GM21576 (cell line): ENCODE measurements around the gene AKR1D1.
"Not testable (repeated sequence)": the region's sequence is repeated elsewhere in the genome, so short reads cannot be mapped to it uniquely, and the experiment has no call there.

ENCODE experiments used
- ATAC-seq: cut with Tn5 transposase; IDR thresholded peaks from one replicate; pipeline ENCODE4 v1.9.1; 2021; ENCODE audit warnings: mild to moderate bottlenecking, moderate library complexity; ENCODE audit not compliant: unreplicated experiment

Gene AKR1D1

DNA sequence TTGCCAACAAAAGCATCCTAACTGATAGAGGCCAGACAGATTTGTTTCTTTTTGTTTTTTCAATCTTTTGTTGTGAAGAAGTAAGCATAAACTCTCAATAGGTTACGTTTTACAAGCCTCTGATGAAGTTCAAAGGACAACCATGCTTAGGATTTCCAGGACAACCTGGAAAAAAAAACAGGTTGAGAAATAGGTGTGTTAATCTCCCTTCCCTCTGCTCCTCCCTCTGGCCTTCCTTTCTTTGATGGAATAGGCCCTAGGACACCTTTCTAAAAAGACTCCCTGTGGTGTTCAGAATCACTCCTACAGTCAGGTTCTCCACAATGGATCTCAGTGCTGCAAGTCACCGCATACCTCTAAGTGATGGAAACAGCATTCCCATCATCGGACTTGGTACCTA, at the start of gene AKR1D1:
Gene AKR1D1 (plus strand): TSS at position 264 of the 400 bp plus-strand sequence. CDS start 60 bp downstream, at position 324.
- ATAC-seq = no peak

GRCh38 chr7:138027100-138027499, 49.2 kb upstream of the AKR1D1 start:
- ATAC-seq = no peak

DNA sequence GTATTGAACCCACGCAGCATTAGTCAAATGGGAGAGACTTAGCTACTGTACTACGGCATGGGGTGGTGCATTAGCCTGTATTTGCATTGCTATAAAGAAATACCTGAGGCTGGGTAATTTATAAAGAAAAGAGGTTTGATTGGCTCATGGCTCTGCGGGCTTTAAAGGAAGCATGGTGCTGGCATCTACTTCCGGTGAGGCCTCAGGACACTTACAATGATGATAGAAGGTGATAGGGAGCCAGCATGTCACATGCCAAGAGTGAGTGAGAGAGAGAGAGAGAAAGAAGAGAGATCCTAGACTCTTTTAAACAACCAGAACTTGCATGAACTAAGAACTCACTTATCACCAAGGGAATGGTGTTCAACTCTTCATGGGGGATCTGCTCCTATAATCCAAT, 47.1 kb upstream of the AKR1D1 start:
- ATAC-seq = no peak

GRCh38 chr7:138029941-138030340, 46.3 kb upstream of the AKR1D1 start:
- no peak for ATAC-seq

GRCh38 chr7:138030679-138031351, 45.4 kb upstream of the AKR1D1 start:
- no peak for ATAC-seq

DNA sequence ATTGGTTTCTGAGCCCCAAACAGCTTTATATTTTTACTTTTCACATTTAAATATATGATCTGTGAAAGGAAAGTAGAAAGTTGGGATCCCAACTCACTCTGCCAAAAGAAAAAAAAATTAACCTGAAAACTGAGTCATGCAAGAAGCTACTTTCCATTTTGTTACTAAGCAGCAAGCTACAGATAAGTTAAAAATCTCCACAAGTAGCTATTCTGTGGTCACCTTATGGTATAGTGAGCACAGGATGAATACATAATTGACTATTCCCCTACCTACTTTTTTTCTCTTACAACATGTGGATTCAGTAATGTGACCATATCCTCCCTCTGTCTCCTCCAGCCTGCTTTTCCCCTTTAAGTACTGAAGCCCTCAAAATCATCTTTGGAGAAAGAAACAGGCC, 44.1 kb upstream of the AKR1D1 start:
- peak; percentile 55 for ATAC-seq

- ATAC-seq = no peak
Measured at GRCh38 chr7:138032770-138033169, 43.5 kb upstream of the AKR1D1 start.

- no peak for ATAC-seq
Measured at GRCh38 chr7:138033241-138033640, 43.0 kb upstream of the AKR1D1 start.

DNA sequence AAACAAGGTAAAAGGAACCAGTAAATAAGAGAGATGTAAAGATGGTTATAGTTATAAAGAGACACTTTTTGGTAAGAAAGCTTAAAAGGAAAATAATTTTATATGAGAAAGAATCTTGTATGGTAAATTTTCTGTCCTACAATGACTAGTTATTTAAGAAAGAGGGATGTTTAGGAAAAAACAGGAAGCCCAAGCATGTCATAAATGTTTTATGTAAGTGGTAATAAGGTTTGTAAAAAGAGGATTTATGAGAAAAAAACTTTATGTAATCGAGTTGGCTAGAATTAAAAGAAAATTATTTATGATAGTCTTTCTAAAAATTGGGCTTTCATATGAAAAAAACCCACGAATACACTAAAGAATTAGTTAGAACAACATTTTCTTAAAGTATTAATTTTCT, 40.1 kb upstream of the AKR1D1 start:
- ATAC-seq = no peak

DNA sequence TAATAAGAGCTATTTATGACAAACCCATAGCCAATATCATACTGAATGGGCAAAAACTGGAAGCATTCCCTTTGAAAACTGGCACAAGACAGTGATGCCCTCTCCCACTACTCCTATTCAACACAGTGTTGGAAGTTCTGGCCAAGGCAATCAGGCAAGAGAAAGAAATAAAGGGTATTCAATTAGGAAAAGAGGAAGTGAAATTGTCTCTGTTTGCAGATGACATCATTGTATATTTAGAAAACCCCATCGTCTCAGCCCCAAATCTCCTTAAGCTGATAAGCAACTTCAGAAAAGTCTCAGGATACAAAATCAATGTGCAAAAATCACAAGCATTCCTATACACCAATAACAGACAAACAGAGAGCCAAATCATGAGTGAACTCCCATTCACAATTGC, 36.2 kb upstream of the AKR1D1 start:
- not testable (repeated sequence) for ATAC-seq

DNA sequence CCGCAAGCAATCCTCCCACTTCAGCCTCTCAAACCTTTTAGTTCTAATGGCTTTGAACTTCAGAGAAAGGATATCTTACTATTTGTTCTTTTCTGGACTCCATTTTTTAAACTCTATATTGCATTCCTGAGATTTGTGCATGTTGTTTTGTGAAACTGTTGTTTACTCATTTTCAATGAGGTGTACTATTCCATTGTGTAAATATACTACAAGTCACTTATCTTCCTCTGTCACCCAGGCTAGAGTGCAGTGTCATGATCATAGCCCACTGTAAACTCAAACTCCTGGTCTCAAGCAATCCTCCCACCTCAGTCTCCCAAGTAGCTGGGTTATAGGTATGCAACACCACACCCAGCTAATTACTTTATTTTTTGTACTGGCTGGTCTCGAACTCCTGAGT, 31.4 kb upstream of the AKR1D1 start:
- no peak for ATAC-seq

- no peak for ATAC-seq
Measured at GRCh38 chr7:138047907-138048306, 28.4 kb upstream of the AKR1D1 start.

DNA sequence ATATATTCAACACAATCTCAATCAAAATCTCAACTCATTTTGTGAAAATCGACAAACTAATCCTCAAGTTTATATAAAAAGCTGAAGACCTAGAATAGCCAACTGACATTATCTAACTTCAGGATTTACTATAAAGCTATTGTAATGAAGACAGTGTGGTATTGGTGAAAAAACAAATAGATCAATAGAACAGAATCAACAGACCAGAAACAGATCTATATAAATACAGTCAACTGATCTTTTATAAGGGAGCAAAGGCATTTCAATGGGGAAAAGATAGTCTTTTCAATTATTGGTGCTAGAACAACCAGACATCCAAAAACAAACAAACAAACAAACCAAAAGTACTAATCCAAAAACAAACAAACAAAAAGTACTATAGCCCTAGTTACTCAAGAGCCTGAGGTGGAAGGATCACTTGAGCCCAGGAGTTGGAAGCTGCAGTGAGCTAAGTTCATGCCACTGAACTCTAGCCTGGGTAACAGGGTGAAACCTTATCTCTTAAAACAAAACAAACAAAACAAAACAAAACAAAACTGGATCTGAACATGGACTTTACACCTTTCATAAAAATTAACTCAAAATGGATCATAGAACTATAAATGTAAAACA, 26.6 kb upstream of the AKR1D1 start:
- no peak for ATAC-seq

DNA sequence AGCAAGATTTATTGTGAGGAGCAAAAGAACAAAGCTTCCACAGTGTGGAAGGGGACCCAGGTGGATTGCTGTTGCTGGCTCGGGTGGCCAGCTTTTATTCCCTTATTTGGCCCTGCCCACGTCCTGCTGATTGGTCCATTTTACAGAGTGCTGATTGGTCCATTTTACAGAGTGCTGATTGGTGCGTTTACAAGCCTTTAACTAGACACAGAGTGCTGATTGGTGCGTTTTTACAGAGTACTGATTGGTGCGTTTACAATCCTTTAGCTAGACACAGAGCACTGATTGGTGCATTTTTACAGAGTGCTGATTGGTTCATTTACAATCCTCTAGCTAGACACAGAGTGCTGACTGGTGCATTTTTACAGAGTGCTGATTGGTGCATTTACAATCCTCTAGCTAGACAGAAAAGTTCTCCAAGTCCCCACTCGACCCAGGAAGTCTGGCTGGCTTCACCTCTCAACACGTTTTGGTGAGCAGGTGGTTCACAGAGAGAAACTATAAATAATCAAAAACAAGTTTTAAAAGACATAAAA, 24.5 kb upstream of the AKR1D1 start:
- not testable (repeated sequence) for ATAC-seq

DNA sequence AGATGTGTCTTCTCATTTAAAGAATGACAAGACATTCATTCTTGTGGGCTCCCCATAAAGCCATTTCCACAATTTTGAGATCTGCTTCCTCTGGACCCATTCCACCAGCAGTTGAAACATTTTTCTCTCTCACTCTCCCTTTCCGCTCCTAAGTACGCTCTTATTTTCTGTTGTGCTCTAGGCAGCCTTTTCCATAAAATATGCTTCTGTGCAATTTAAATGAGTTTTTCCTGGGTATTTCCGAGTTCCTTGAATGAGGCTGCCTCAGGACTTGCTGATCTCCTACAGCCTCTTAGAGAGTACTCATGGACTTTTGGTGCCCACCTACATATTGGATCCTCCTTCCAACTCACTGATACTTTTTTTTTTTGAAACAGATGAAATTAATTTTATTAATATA, 23.6 kb upstream of the AKR1D1 start:
- ATAC-seq = no peak

DNA sequence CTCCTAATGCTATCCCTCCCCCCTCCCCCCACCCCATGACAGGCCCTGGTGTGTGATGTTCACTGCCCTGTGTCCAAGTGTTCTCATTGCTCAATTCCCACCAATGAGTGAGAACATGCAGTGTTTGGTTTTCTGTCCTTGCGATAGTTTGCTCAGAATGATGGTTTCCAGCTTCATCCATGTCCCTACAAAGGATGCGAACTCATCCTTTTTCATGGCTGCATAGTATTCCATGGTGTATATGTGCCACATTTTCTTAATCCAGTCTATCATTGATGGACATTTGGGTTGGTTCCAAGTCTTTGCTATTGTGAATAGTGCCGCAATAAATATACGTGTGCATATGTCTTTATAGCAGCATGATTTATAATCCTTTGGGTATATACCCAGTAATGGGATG, 20.6 kb upstream of the AKR1D1 start:
- ATAC-seq = not testable (repeated sequence)

GRCh38 chr7:138063400-138063799, 12.9 kb upstream of the AKR1D1 start:
- ATAC-seq = no peak

- no peak for ATAC-seq
Measured at GRCh38 chr7:138064856-138065357, 11.4 kb upstream of the AKR1D1 start.

DNA sequence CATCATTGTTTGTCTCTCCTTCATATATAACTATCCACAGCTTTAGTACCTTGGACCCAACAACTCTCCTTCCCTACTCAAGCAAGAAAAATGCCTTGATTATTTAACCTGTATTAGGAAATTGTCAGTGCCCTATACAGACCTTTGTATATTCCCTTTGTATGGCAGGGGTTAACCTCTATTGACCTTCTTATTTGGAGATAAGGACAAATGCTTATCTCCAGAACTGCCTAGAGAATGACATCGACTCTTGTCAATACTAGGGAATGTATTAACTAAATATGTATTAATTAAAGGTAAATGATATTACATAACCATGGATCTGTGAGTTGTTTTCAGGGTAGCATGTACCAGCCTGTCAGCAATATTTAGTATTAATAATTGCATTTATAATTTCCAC, 10.4 kb upstream of the AKR1D1 start:
- ATAC-seq = no peak

DNA sequence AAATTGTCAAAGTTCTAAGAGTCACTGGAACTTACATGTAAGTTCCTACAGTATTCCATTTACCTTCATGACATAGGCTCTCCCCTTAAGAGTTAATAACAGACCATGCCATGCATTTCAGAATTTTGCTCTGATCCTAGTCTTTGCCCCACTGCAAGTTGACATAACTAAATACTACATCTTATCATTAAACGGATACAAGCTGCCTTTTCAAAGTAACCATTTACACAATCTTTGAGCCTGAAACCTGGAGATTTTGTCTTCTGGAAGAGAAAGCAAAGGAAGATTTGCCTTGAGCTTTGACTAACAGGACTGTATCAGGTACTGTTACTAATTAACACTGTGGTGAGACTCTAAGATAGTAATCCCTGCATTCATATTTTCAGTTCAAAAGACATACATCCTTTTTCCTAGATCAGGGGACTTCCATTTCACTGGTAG, 9.3 kb upstream of the AKR1D1 start:
- no peak for ATAC-seq

DNA sequence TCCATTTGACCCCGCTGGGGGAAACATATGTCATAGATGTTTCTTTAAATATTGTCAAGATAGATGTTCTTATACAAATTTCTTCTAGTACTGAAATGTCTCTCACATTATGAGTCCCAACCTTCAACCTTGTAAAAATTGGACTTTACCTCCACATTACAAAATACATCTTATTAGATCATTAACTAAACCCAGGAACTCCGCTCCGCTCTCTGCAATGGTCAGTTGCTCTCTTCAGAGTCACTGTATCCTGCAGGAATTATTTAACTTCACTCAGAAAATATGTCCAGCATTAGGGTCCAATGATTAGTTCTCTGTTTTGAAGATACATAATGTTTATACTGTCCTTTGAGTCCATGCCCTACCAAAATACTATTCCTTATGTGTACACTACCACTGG, 8.5 kb upstream of the AKR1D1 start:
- no peak for ATAC-seq

GRCh38 chr7:138070908-138071307, 5.4 kb upstream of the AKR1D1 start:
- no peak for ATAC-seq
